Body of pancreas (tissue), 4 donors: ENCODE results near the gene SLC26A9. TPM values are rescaled to one million over a fixed set of nuclear protein-coding genes. Genes with fewer than 3 reads are reported as not detected.
"Not testable (repeated sequence)": the region's sequence is repeated elsewhere in the genome, so short reads cannot be mapped to it uniquely, and the experiment has no call there.

Experiments used
- ATAC-seq: fragments of 150-250 bp; one replicate; pipeline ENCODE4 v1.9.1; 2016
- DNase-seq, 4 donors: peaks; one replicate each; pipeline ENCODE4 v3.0.0-alpha.2; 2019
- H3K27ac ChIP-seq, 4 donors: fragments of 200-600 bp; sonication (generic); 1 replicate in 3 of 4; 2 replicates in 1 of 4; pipeline versions ENCODE4 v1.5.1 to v1.6.1; 2016 to 2019; ENCODE audit warnings: mild to moderate bottlenecking in 1 of 4, mixed read lengths in 1 of 4, moderate library complexity in 1 of 4
- H3K27me3 ChIP-seq, 2 donors: fragments of 200-600 bp; sonication (generic); one replicate each; pipeline ENCODE4 v1.6.0; 2016; ENCODE audit warnings: mild to moderate bottlenecking in 1 of 2
- H3K36me3 ChIP-seq, 2 donors: fragments of 200-600 bp; sonication (generic); replicated peaks in 1 of 2; 2 replicates each; pipeline ENCODE4 v1.5.1; 2016; ENCODE audit warnings: low read depth in 2 of 2; ENCODE audit not compliant: insufficient read depth in 1 of 2
- H3K4me1 ChIP-seq: fragments of 200-600 bp; sonication (generic); one replicate; pipeline ENCODE4 v1.6.0; 2016
- H3K4me3 ChIP-seq, 2 donors: fragments of 200-600 bp; sonication (generic); 1 replicate in 1 of 2; 2 replicates in 1 of 2; pipeline ENCODE4 v1.5.1; 2016 to 2019
- H3K9me3 ChIP-seq, 3 donors: fragments of 200-600 bp; sonication (generic); 1 replicate in 2 of 3; 2 replicates in 1 of 3; pipeline ENCODE4 v1.5.1; 2016
- CTCF ChIP-seq, 7 experiments: fragments of 450-650 bp in 4 of 7; fragments of 200-600 bp in 3 of 7; sonication (generic) in 3 of 7; IDR thresholded peaks; one replicate each; pipeline ENCODE4 v1.5.1; 2016 to 2019; ENCODE audit warnings: antibody characterized with exemption in 7 of 7
- POLR2A ChIP-seq, 3 donors: fragments of 450-650 bp; IDR thresholded peaks; one replicate each; pipeline ENCODE4 v1.6.1; 2016; ENCODE audit warnings: antibody characterized with exemption in 3 of 3, mild to moderate bottlenecking in 2 of 3
- WGBS, 2 donors: methylation state at CpG; one replicate each; pipeline ENCODE4 v1.1.5; 2017; 5-methylcytosine and 5-hydroxymethylcytosine counted together
- intact Hi-C: fragments of 100-400 bp; cut with DNase I; formaldehyde crosslinking; loops from one replicate; pipeline ENCODE4 v1.15.1; 2023
- total RNA-seq, 2 donors: library from RNA; depleted of rRNA; stranded (reverse); fragments of >200 nt; gene quantifications; one replicate each; pipeline ENCODE4 v1.1.0, GENCODE V29; 2016

SLC26A9 gene
- total RNA-seq, 2 donors from 2014 or later = 0.78 to 1.6 TPM

- Histone ChIP-seq H3K4me3 (no peak overlapping the region), H3K4me1 (peaks cover 60% of the 10 kb centered on the region), H3K36me3 (no peaks in the 10 kb centered on the region), H3K27ac (peak overlapping the region in 3 of 4 donors; percentile 27 to 62 (median 34)), H3K9me3 (no peaks in the 10 kb centered on the region), H3K27me3 (no peaks in the 10 kb centered on the region)
- 56 to 65% methylated on average over 10 of the region's 10 CpGs for whole genome bisulfite sequencing, 2 donors
- peak in 1 of 4 donors; percentile 9 for DNase-seq
- no peak for TF ChIP-seq CTCF (IDR thresholded peaks at IDR 0.05)
- TF ChIP-seq POLR2A (IDR thresholded peaks at IDR 0.05) = no peak
- intact Hi-C loops = no loop called here
- no peak for ATAC-seq
These were observed 27.8 kb downstream of the SLC26A9 start for GRCh38 chr1:205915354-205915990.

GRCh38 chr1:205914730-205915129 is 28.5 kb downstream of the SLC26A9 start:
- ATAC-seq (no peak), DNase-seq (peak in 1 of 4 donors; percentile 26)
- peaks cover 60% of the 10 kb centered on the region for H3K4me1 ChIP-seq
- peak overlapping the region in 3 of 4 donors; percentile 27 to 62 (median 34) for H3K27ac ChIP-seq
- H3K4me3 ChIP-seq = no peak overlapping the region
- 34 to 44% methylated on average over 2 to 7 of the region's 7 CpGs for WGBS, 2 donors
- intact Hi-C loops = no loop called here
- no peaks in the 10 kb centered on the region for H3K36me3 ChIP-seq
- TF ChIP-seq CTCF (IDR thresholded peaks at IDR 0.05) = no peak
- no peak for TF ChIP-seq POLR2A (IDR thresholded peaks at IDR 0.05)
- H3K27me3 ChIP-seq = no peaks in the 10 kb centered on the region
- no peaks in the 10 kb centered on the region for H3K9me3 ChIP-seq

- no peaks in the 10 kb centered on the region for H3K9me3 ChIP-seq
- H3K36me3 ChIP-seq = no peaks in the 10 kb centered on the region
- peak overlapping the region in 3 of 4 donors; percentile 27 to 62 (median 50) for H3K27ac ChIP-seq
- H3K27me3 ChIP-seq = no peaks in the 10 kb centered on the region
- TF ChIP-seq POLR2A (IDR thresholded peaks at IDR 0.05) = no peak
- 70 to 100% methylated on average over 2 of the region's 2 CpGs for WGBS, 2 donors
- intact Hi-C loops = no loop called here
- ATAC-seq (no peak), DNase-seq (no peak)
- peaks cover 60% of the 10 kb centered on the region for H3K4me1 ChIP-seq
- H3K4me3 ChIP-seq = no peak overlapping the region
These were observed 29.1 kb downstream of the SLC26A9 start for GRCh38 chr1:205914155-205914507.

GRCh38 chr1:205913451-205914154 is 29.7 kb downstream of the SLC26A9 start:
- 14 to 17% methylated on average over 4 of the region's 4 CpGs for WGBS, 2 donors
- Histone ChIP-seq H3K4me1 (peaks cover 58% of the 10 kb centered on the region), H3K4me3 (no peak overlapping the region), H3K9me3 (no peaks in the 10 kb centered on the region), H3K27ac (peak overlapping the region; percentile 15 to 62 (median 38)), H3K27me3 (no peaks in the 10 kb centered on the region), H3K36me3 (no peaks in the 10 kb centered on the region)
- ATAC-seq (peak; percentile 77), DNase-seq (peak; percentile 80 to 84 (median 81))
- peak in 1 of 3 donors; percentile 9 for TF ChIP-seq POLR2A (IDR thresholded peaks at IDR 0.05)
- no peak for TF ChIP-seq CTCF (IDR thresholded peaks at IDR 0.05)
- intact Hi-C loops = no loop called here

- intact Hi-C loops = no loop called here
- DNase-seq (peak; percentile 33 to 55 (median 44)), ATAC-seq (peak; percentile 71)
- Histone ChIP-seq H3K4me1 (peaks cover 4% of the 10 kb centered on the region), H3K36me3 (no peaks in the 10 kb centered on the region), H3K4me3 (no peak overlapping the region), H3K27me3 (no peaks in the 10 kb centered on the region), H3K9me3 (no peaks in the 10 kb centered on the region), H3K27ac (no peak overlapping the region)
- no peak for TF ChIP-seq POLR2A (IDR thresholded peaks at IDR 0.05)
- TF ChIP-seq CTCF (IDR thresholded peaks at IDR 0.05) = peak; percentile 21 to 77 (median 74)
- WGBS, 2 donors = 27% methylated on average over 2 of the region's 2 CpGs
These were observed 35.5 kb downstream of the SLC26A9 start for GRCh38 chr1:205907794-205908193.

GRCh38 chr1:205905095-205905494 is 38.2 kb downstream of the SLC26A9 start:
- DNase-seq, H3K27me3 ChIP-seq, H3K9me3 ChIP-seq, H3K4me3 ChIP-seq, H3K27ac ChIP-seq, intact Hi-C loops, H3K4me1 ChIP-seq, ATAC-seq, H3K36me3 ChIP-seq: not testable (repeated sequence)
- 74 to 75% methylated on average over 3 of the region's 3 CpGs for WGBS, 2 donors
